A673 (cell line): Measurements from ENCODE around the gene STS. TPM values are rescaled to one million over a fixed set of nuclear protein-coding genes. Genes with fewer than 3 reads are reported as not detected.

Experiments used
- BruUV-seq: library from RNA; stranded (reverse); fragments of 400-500 nt; replicated peaks from 2 replicates; lab custom pipeline; 2021; lab: Mats Ljungman, UMichigan
- CTCF ChIA-PET: fragments of 300-600 bp; sonication (Branson Sonifier 250); formaldehyde crosslinking; loops from one replicate; lab custom pipeline; 2022; ENCODE audit warnings: antibody characterized with exemption; lab: Charles Lee
- POLR2A ChIA-PET: fragments of 300-600 bp; sonication (Branson Sonifier 250); formaldehyde crosslinking; loops from one replicate; lab custom pipeline; 2022; ENCODE audit warnings: antibody characterized with exemption; ENCODE audit not compliant: low non-redundant PET; lab: Charles Lee
- DNase-seq: peaks from one replicate; pipeline ENCODE4 v3.0.0-alpha.2; 2015; ENCODE audit warnings: low spot score
- H3K27ac ChIP-seq: fragments of 200-600 bp; sonication (generic); 2 replicates; pipeline ENCODE4 v1.5.1; 2016; ENCODE audit warnings: mixed run types, low read depth, mild to moderate bottlenecking, mixed read lengths, antibody characterized with exemption, low read length; ENCODE audit not compliant: poor library complexity, severe bottlenecking
- H3K27me3 ChIP-seq: fragments of 200-600 bp; sonication (generic); replicated peaks from 2 replicates; pipeline ENCODE4 v1.6.1; 2017; ENCODE audit warnings: mixed run types, low read depth, mild to moderate bottlenecking, mixed read lengths, antibody characterized with exemption, low read length; ENCODE audit not compliant: insufficient read depth, poor library complexity
- H3K36me3 ChIP-seq: fragments of 200-600 bp; sonication (generic); 2 replicates; pipeline ENCODE4 v1.6.1; 2016; ENCODE audit warnings: mixed run types, mild to moderate bottlenecking, mixed read lengths, antibody characterized with exemption, low read length; ENCODE audit not compliant: insufficient read depth, poor library complexity, severe bottlenecking
- H3K4me1 ChIP-seq: fragments of 200-600 bp; sonication (generic); 2 replicates; pipeline ENCODE4 v1.6.1; 2017; ENCODE audit warnings: mixed run types, mild to moderate bottlenecking, mixed read lengths, antibody characterized with exemption, low read length; ENCODE audit not compliant: insufficient read depth, poor library complexity, severe bottlenecking
- H3K4me3 ChIP-seq: fragments of 200-600 bp; sonication (generic); 2 replicates; pipeline ENCODE4 v1.5.1; 2016; ENCODE audit warnings: low read depth, mixed run types, mild to moderate bottlenecking, mixed read lengths, low read length; ENCODE audit not compliant: poor library complexity, severe bottlenecking
- H3K9me3 ChIP-seq: fragments of 200-600 bp; sonication (generic); 2 replicates; pipeline ENCODE4 v1.6.1; 2016; ENCODE audit warnings: mixed run types, low read depth, mild to moderate bottlenecking, mixed read lengths, antibody characterized with exemption, low read length; ENCODE audit not compliant: poor library complexity, severe bottlenecking
- EZH2 ChIP-seq: fragments of 200-600 bp; sonication (generic); IDR thresholded peaks from 2 replicates; pipeline ENCODE4 v1.6.1; 2017; ENCODE audit warnings: borderline replicate concordance, low read depth, mild to moderate bottlenecking, mixed read lengths, antibody characterized with exemption, low read length; ENCODE audit not compliant: poor library complexity, severe bottlenecking
- intact Hi-C: fragments of 100-400 bp; cut with micrococcal nuclease; formaldehyde crosslinking; loops from one replicate; pipeline ENCODE4 v1.10.0; 2022; ENCODE audit not compliant: unreplicated experiment
- total RNA-seq: library from RNA; stranded (reverse); gene quantifications from 2 replicates; pipeline ENCODE4 v1.2.3, GENCODE V29; 2021
- TF ChIP-seq, protein P1 (sequence below): fragments of 300-800, 200-600 bp; sonication (generic); conservative IDR thresholded peaks from 2 replicates; pipeline ENCODE4 v1.5.1; 2017; ENCODE audit warnings: low read depth, mild to moderate bottlenecking, antibody characterized with exemption, low read length, moderate library complexity, mixed read lengths

The STS gene
- total RNA-seq, 1 experiment from 2014 or later, result 2.5 TPM

DNA sequence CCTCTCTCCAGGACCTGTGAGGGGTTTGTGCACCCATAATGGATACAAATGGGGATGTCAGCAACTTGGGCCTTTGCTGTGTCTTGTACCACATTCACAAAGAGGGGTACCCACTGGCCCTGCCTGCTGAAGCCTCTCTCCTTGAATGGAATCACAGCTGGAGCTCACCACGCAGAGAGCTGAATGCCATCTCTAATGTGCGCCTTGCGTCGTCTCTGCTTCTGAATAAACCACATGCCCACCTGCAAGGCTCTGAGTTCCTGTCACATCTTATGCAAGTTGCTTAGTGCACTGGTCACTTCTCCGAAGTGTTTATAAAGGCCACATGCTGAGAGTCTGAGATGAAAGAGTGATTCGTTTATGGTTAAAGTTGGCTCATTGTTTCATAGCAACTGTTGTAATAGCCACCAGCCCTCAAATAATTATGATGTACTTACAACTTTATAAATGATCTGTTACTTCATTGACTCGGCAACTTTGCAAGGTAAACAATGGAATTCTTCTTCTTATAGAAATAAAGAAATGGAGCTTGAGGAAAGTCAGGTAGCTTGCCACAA is 6.6 kb downstream of the STS start:
- no peaks in the 10 kb centered on the region for H3K9me3 ChIP-seq
- H3K36me3 ChIP-seq, result no peaks in the 10 kb centered on the region
- TF ChIP-seq, protein P1, sequence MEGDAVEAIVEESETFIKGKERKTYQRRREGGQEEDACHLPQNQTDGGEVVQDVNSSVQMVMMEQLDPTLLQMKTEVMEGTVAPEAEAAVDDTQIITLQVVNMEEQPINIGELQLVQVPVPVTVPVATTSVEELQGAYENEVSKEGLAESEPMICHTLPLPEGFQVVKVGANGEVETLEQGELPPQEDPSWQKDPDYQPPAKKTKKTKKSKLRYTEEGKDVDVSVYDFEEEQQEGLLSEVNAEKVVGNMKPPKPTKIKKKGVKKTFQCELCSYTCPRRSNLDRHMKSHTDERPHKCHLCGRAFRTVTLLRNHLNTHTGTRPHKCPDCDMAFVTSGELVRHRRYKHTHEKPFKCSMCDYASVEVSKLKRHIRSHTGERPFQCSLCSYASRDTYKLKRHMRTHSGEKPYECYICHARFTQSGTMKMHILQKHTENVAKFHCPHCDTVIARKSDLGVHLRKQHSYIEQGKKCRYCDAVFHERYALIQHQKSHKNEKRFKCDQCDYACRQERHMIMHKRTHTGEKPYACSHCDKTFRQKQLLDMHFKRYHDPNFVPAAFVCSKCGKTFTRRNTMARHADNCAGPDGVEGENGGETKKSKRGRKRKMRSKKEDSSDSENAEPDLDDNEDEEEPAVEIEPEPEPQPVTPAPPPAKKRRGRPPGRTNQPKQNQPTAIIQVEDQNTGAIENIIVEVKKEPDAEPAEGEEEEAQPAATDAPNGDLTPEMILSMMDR, result no peak
- no peak for TF ChIP-seq EZH2
- ChIA-PET POLR2A (no interaction called here), CTCF (no interaction called here)
- intact Hi-C loops, result no loop called here
- no peaks in the 10 kb centered on the region for H3K4me1 ChIP-seq
- DNase-seq, result no peak
- no peak overlapping the region for H3K4me3 ChIP-seq
- H3K27ac ChIP-seq, result no peak overlapping the region
- H3K27me3 ChIP-seq, result no peaks in the 10 kb centered on the region
- no TSS peak for BruUV-seq

DNA sequence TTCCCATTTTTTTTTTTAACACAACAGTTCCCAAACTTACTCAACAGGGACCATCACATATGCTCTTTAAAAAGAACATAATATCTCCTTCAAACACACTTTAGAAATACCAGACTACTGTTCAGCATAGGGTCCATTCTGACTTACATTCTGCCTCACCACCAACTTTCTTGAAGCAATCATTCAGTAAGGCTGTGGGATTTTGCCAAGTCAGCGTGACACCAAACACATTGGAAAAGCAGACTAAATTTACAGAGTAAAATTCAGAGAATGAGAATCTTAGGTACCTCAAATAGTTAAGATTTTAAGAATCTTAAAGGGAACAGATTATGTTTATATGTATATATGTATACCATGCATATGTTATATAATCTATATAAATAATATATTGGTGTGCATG is 7.7 kb downstream of the STS start:
- peaks cover 2% of the 10 kb centered on the region for H3K4me1 ChIP-seq
- intact Hi-C loops, result no loop called here
- no peaks in the 10 kb centered on the region for H3K36me3 ChIP-seq
- POLR2A ChIA-PET, result no interaction called here
- no peaks in the 10 kb centered on the region for H3K9me3 ChIP-seq
- H3K4me3 ChIP-seq, result no peak overlapping the region
- no peak for DNase-seq
- no peaks in the 10 kb centered on the region for H3K27me3 ChIP-seq
- no TSS peak for BruUV-seq
- TF ChIP-seq EZH2, result no peak
- TF ChIP-seq, protein P1, result no peak
- CTCF ChIA-PET, result no interaction called here
- H3K27ac ChIP-seq, result no peak overlapping the region

DNA sequence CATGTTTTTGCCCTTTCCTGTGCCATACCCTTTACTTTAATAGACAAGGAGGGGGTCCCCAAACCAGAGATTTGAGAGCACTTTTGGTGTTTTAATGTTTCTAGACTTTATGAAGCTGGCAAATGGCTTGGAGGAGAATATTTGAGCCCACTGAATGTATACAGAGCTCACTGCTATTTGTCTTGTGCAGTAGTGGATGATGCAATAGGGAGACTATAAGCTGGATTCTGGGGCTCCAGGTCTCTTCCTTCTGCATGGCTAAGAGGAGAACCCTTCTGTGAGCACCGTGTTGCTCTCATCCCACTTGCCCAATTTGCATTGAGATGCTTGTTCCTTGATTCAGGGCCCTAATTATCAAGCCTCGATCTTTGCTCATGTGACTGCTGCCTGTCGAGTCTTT is 9.4 kb downstream of the STS start:
- Histone ChIP-seq H3K9me3 (no peaks in the 10 kb centered on the region), H3K4me1 (peaks cover 5% of the 10 kb centered on the region), H3K4me3 (no peak overlapping the region), H3K27me3 (no peaks in the 10 kb centered on the region), H3K36me3 (no peaks in the 10 kb centered on the region), H3K27ac (no peak overlapping the region)
- POLR2A ChIA-PET, result no interaction called here
- TF ChIP-seq EZH2, result no peak
- TF ChIP-seq, protein P1, result no peak
- CTCF ChIA-PET, result no interaction called here
- intact Hi-C loops, result no loop called here
- no peak for DNase-seq
- no TSS peak for BruUV-seq
